Measurements from ENCODE around the gene LORICRIN. TPM values are rescaled to one million over a fixed set of nuclear protein-coding genes. Genes with fewer than 3 reads are reported as not detected.

LORICRIN gene, protein sequence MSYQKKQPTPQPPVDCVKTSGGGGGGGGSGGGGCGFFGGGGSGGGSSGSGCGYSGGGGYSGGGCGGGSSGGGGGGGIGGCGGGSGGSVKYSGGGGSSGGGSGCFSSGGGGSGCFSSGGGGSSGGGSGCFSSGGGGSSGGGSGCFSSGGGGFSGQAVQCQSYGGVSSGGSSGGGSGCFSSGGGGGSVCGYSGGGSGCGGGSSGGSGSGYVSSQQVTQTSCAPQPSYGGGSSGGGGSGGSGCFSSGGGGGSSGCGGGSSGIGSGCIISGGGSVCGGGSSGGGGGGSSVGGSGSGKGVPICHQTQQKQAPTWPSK
- total RNA-seq (not detected), polyA plus RNA-seq (not detected)

DNA sequence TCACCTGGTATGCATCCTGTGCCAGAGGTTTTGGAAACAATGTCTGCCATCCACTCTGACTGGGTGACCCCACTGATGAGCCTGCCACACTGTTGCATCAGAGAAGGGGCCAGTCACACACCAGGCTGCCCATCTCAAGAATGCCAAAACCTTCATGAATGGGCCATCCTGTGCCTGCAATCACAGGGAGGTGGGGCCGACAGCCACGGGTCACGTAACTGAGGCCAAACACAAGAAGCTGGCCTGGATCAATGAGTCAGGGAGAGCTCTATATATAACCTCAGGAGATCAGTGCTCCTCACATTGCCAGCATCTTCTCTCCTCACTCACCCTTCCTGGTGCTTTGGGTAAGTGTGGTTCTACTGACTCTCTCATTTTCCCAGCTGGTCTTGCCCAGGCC is at the start of gene LORICRIN:
Gene LORICRIN, plus strand, starts transcription at position 301 of the 400 bp plus-strand sequence. CDS start 1,263 bp downstream, outside the sequence.
- no peaks in the 10 kb centered on the region for H3K36me3 ChIP-seq (ENCODE audit: control insufficient read depth in 4 of 4, insufficient read depth in 3 of 4, low read depth in 1 of 4, low read length in 3 of 4)
- H3K27me3 ChIP-seq (ENCODE audit: control insufficient read depth in 4 of 4, insufficient read depth in 4 of 4, low read length in 3 of 4): peaks cover 7 to 18% (median 9%) of the 10 kb centered on the region in 4 donors
- TF ChIP-seq SP1 (IDR thresholded peaks at IDR 0.05) (no peak), CTCF (IDR thresholded peaks at IDR 0.05; ENCODE audit: low read depth, low read length, missing input control) (no peak), RXRA (IDR thresholded peaks at IDR 0.05) (no peak), GABPA (IDR thresholded peaks at IDR 0.05 in 1 of 2, conservative IDR thresholded peaks at IDR 0.05 in 1 of 2) (no peak), HNF4G (IDR thresholded peaks at IDR 0.05) (no peak), TAF1 (conservative IDR thresholded peaks at IDR 0.05) (no peak), REST (IDR thresholded peaks at IDR 0.05) (no peak), YY1 (IDR thresholded peaks at IDR 0.05) (no peak), FOXA1 (IDR thresholded peaks at IDR 0.05) (no peak)
- TF ChIP-seq, protein P1, sequence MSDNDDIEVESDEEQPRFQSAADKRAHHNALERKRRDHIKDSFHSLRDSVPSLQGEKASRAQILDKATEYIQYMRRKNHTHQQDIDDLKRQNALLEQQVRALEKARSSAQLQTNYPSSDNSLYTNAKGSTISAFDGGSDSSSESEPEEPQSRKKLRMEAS (IDR thresholded peaks at IDR 0.05): no peak
- TF ChIP-seq, protein P2, sequence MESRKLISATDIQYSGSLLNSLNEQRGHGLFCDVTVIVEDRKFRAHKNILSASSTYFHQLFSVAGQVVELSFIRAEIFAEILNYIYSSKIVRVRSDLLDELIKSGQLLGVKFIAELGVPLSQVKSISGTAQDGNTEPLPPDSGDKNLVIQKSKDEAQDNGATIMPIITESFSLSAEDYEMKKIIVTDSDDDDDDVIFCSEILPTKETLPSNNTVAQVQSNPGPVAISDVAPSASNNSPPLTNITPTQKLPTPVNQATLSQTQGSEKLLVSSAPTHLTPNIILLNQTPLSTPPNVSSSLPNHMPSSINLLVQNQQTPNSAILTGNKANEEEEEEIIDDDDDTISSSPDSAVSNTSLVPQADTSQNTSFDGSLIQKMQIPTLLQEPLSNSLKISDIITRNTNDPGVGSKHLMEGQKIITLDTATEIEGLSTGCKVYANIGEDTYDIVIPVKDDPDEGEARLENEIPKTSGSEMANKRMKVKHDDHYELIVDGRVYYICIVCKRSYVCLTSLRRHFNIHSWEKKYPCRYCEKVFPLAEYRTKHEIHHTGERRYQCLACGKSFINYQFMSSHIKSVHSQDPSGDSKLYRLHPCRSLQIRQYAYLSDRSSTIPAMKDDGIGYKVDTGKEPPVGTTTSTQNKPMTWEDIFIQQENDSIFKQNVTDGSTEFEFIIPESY (IDR thresholded peaks at IDR 0.05): no peak
- H3K9ac ChIP-seq (ENCODE audit: low read depth in 1 of 2, low read length in 2 of 2): no peak within 1 kb of the TSS
- no peak within 1 kb of the TSS for H3K4me3 ChIP-seq (ENCODE audit: low read depth in 1 of 3, low read length in 3 of 3)
- no peaks in the 10 kb centered on the region for H3K9me3 ChIP-seq (ENCODE audit: control insufficient read depth in 4 of 4, low read length in 3 of 4)
- H3K4me1 ChIP-seq (ENCODE audit: control insufficient read depth in 4 of 4, insufficient read depth in 4 of 4, low read length in 3 of 4): peaks cover 5 to 10% (median 7%) of the 10 kb centered on the region in 4 donors
- DNase-seq (ENCODE audit: low spot score): no peak
- WGBS: 79% methylated on average over 3 of the region's 3 CpGs
- no peak within 1 kb of the TSS for H3K27ac ChIP-seq (ENCODE audit: low read depth in 1 of 2, low read length in 2 of 2)

DNA sequence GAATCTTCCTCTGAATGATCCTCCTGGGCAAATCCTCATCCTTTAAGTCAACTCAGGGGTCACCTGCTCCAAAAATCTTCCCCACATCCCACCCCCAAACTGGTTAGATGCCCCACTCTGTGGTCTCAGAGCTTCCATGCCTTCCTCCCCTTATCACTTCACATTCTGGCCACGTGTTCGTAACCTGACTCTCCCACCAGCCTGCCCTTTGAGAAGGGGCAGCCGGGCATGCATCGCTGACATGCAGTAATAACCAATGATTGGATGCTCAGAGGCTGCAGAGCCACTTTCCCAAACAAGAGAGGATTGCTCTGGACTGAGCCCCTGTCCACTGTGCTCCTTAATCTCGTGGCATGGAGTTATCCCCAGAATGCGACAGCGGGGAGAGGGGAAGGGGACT is 49.3 kb upstream of the LORICRIN start:
- H3K9me3 ChIP-seq (ENCODE audit: control insufficient read depth in 4 of 4, low read length in 3 of 4): no peaks in the 10 kb centered on the region
- 44% methylated on average over 7 of the region's 7 CpGs for WGBS
- H3K9ac ChIP-seq (ENCODE audit: low read depth in 1 of 2, low read length in 2 of 2): no peak overlapping the region
- H3K27me3 ChIP-seq (ENCODE audit: control insufficient read depth in 4 of 4, insufficient read depth in 4 of 4, low read length in 3 of 4): peaks cover 0 to 9% (median 0%) of the 10 kb centered on the region in 4 donors
- DNase-seq (ENCODE audit: low spot score): no peak
- no peaks in the 10 kb centered on the region for H3K36me3 ChIP-seq (ENCODE audit: control insufficient read depth in 4 of 4, insufficient read depth in 3 of 4, low read depth in 1 of 4, low read length in 3 of 4)
- H3K4me3 ChIP-seq (ENCODE audit: low read depth in 1 of 3, low read length in 3 of 3): no peak overlapping the region
- H3K27ac ChIP-seq (ENCODE audit: low read depth in 1 of 2, low read length in 2 of 2): no peak overlapping the region
- no peaks in the 10 kb centered on the region for H3K4me1 ChIP-seq (ENCODE audit: control insufficient read depth in 4 of 4, insufficient read depth in 4 of 4, low read length in 3 of 4)
- TF ChIP-seq HNF4A (conservative IDR thresholded peaks at IDR 0.05) (no peak), RXRA (IDR thresholded peaks at IDR 0.05) (no peak), YY1 (IDR thresholded peaks at IDR 0.05) (no peak), REST (IDR thresholded peaks at IDR 0.05) (no peak), JUND (IDR thresholded peaks at IDR 0.05) (no peak), NR2F2 (IDR thresholded peaks at IDR 0.05) (no peak), CTCF (IDR thresholded peaks at IDR 0.05; ENCODE audit: low read depth, low read length, missing input control) (no peak), FOXA2 (IDR thresholded peaks at IDR 0.05) (no peak)
- TF ChIP-seq, protein P1 (IDR thresholded peaks at IDR 0.05): no peak
- TF ChIP-seq, protein P3, sequence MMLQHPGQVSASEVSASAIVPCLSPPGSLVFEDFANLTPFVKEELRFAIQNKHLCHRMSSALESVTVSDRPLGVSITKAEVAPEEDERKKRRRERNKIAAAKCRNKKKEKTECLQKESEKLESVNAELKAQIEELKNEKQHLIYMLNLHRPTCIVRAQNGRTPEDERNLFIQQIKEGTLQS (IDR thresholded peaks at IDR 0.05): no peak
